GM19351 (cell line): ENCODE results near the gene ZNF827.

Source experiments
- ATAC-seq: cut with Tn5 transposase; IDR thresholded peaks from one replicate; pipeline ENCODE4 v1.9.1; 2021; ENCODE audit warnings: mild to moderate bottlenecking, moderate library complexity; ENCODE audit not compliant: unreplicated experiment

ZNF827 gene, protein sequence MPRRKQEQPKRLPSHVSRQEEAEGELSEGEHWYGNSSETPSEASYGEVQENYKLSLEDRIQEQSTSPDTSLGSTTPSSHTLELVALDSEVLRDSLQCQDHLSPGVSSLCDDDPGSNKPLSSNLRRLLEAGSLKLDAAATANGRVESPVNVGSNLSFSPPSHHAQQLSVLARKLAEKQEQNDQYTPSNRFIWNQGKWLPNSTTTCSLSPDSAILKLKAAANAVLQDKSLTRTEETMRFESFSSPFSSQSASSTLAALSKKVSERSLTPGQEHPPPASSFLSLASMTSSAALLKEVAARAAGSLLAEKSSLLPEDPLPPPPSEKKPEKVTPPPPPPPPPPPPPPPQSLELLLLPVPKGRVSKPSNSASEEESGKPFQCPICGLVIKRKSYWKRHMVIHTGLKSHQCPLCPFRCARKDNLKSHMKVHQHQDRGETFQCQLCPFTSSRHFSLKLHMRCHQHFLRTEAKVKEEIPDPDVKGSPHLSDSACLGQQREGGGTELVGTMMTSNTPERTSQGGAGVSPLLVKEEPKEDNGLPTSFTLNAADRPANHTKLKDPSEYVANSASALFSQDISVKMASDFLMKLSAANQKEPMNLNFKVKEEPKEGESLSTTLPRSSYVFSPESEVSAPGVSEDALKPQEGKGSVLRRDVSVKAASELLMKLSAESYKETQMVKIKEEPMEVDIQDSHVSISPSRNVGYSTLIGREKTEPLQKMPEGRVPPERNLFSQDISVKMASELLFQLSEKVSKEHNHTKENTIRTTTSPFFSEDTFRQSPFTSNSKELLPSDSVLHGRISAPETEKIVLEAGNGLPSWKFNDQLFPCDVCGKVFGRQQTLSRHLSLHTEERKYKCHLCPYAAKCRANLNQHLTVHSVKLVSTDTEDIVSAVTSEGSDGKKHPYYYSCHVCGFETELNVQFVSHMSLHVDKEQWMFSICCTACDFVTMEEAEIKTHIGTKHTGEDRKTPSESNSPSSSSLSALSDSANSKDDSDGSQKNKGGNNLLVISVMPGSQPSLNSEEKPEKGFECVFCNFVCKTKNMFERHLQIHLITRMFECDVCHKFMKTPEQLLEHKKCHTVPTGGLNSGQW

DNA sequence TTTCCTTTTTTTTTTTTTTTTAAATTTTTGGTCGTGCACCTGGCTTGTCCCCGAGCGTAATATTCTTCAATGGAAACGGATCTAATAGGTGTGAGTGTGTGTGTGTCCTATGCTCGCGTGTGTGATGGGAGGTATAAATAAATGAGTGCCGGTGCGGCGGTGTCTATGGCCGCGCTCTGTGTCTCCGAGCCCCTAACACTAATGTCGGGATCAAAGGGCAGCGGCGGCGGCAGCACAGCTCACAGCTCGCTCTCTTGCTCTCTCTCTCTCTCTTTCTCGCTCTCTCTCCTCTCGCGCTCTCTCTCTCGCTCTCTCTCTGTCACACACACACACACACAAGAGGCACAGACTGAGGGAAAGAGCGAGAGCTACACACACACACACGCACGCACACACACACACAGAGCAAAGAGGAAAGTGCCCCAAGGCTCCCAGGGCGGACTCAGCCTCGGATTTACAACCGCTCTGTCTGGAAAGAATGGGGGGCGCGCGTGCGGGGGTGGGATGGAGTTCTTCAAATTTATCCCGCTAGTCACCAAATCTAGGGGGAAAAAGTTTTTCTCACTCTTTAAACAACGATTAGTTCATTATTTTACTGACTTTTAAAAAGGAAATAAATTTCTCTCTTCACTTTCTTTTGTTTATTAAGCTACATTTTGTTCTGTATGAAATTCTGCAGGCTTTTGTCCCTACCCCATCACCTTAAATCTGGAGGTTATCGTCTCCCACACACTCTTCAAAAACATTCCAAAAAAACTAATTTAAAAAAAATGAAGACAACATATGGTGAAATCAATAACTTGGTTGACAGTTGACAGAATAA is at the start of gene ZNF827:
ZNF827 (minus strand) TSS at position 206 of the 823 bp plus-strand sequence. CDS start 416 bp downstream, outside the sequence.
- ATAC-seq = peak; percentile 34

DNA sequence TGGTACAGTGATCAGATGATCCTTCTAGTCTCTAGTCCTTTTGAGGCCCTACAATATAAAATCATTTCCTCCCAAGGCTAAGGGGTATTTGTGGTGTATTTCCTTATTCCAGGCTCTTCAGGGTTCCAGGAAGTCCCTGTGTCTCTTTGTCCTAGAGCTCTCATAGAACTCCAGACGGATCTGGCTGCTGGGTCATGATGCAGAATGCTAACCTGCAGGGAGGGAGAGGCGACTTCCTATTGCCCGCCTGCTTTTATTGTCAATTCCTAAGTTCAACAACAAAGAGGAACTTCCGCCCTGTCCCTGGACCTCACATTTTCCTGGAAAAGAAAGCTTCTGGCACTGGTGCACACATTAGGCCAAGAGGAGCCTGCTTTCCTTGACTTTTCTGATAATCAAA is 45.9 kb upstream of the ZNF827 start:
- no peak for ATAC-seq

DNA sequence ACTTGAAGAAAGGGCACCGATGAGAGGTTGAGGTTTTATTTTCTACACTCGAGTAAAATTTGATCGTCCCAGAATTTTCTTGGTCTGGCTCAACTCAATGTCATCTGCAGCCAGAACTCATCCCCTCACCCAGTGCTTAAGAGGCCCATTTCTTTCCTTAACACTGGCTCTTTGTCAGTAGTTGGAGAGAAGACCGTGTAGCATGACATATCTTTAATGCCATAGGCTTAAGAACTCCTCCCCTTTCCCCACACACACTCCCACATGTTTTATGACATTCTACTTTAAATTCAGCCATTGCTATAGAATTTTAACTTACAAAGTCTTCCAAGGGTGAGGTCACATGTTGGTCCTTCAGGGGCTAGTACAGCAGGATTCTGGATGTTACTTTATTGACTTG is 44.2 kb upstream of the ZNF827 start:
- no peak for ATAC-seq

DNA sequence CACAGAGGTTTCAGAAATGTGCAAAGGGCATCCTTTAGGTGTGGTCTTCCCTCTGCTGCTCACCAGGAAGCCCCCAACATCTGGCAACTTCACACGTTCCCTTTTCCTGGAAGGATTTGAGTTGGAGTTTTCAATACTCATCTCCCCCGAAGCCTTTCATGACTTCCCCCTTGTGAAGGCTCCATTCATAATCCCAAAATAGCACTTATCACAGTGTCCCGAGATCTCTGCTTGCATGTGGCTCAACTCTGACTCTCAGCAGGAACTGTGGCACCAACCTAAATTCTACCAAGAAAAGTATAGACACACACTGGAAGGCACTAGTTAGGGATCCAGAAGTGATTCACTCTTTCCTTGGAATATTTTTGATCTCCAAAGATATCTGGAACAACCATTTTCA is 40.5 kb upstream of the ZNF827 start:
- ATAC-seq = no peak

GRCh38 chr4:145976680-145977079 is 38.1 kb upstream of the ZNF827 start:
- no peak for ATAC-seq

DNA sequence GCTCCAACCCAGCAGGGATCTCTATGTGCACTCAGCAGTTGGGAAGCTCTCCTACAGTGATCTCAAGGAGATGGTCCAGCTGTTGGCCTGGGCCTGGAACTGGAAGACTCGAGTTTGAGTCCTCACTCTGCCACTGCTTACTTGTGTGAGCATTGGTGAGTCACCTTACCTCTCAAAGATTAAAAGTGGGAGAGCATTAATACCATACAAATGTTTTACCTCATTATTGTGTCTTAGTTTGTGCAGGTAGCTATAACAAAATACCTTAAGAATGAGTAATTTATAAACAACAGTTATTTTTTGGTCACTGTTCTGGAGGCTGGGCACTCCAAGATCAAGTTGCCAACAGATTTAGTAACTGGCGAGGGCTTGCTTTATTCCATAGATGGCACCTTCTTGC is 21.4 kb upstream of the ZNF827 start:
- no peak for ATAC-seq

- no peak for ATAC-seq
Measured at GRCh38 chr4:145957302-145957701, 18.7 kb upstream of the ZNF827 start.

DNA sequence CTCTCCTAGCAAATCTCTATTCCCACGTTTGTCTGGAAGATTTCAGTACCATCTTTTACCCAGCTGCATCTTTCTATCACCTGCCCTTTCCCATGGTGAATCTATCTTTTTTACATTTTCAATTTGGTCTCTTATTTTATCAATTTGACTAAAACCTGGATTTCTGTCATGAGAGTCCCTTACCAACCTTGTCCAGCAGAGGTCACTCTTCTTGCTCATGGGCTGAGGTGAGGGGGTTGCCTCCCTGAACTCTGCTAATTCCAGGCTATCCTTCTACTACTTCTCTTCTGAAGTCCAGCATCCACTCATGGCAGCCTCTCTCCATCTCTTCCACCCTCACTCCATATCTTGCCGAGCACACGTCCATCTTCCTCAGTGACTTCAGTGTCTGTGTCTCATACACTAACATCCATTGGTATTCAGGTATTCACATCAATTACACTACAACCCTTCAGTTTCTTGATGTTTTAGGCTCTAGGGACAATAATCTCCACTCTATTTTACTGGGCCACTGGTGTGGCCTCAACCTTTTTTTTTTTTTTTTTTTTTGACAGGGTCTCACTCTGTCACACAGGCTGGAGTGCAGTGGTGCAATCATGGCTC is 17.8 kb upstream of the ZNF827 start:
- peak; percentile 82 for ATAC-seq

DNA sequence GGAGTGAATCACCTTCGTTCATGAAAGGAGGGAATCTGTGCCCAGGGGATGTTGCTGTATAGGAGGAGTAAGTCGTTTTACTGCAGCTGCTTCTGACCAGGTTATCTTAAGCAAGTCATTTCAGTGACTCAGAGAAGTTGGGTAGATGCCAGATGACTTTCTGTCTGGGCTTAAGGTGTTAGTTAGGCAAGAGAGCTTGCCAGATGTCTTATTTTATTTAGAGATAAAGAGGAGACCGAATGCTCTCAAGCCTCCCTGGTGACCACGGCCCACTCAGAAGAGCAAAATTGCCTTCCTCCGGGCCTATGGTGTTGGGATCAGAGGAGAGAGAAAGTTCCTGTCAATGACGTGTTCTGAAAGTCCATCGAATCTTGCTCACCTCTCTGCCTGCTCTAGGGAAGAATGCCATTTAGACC is 16.3 kb upstream of the ZNF827 start:
- no peak for ATAC-seq

- ATAC-seq = no peak
Measured at GRCh38 chr4:145951931-145952330, 13.3 kb upstream of the ZNF827 start.

GRCh38 chr4:145945431-145946155 is 7.0 kb upstream of the ZNF827 start:
- ATAC-seq = no peak

DNA sequence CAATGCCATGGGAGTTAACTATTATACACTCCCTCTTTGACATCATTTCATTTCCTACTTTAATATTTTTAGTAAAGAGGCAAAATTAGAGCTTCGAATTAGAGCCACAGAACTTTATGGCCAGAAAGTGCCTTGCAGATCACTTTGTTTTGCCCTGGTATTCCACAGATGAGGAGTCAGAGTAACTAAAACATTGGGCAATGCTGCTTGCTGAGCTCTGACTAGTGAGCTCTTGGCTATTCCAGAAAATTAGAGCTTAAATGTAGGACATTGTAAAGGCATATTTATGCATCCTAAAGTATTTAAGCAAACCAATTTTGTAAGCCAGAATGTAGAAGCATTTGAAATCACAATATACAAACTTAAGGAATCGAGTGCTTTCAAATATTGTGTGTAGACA is 6.3 kb upstream of the ZNF827 start:
- ATAC-seq = no peak

- no peak for ATAC-seq
Measured at GRCh38 chr4:145939856-145940255, 1.2 kb upstream of the ZNF827 start.

DNA sequence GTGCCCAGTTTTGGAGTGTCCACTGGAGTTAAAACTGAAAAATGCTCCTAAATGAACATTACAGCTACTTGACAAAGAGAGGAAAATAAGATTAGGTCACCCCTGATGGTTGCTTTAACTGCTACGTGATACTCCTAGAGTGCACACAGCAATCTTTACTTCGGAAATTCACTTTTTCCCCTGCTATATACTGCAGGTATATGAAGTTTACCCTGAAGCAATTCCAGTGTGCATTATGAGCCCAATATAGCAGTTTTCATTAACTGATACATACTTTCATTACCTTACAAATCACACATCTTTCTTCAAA is 773 bp upstream of the ZNF827 start:
- ATAC-seq = no peak

- ATAC-seq = no peak
Measured at GRCh38 chr4:145937971-145938611, 532 bp downstream of the ZNF827 start.

DNA sequence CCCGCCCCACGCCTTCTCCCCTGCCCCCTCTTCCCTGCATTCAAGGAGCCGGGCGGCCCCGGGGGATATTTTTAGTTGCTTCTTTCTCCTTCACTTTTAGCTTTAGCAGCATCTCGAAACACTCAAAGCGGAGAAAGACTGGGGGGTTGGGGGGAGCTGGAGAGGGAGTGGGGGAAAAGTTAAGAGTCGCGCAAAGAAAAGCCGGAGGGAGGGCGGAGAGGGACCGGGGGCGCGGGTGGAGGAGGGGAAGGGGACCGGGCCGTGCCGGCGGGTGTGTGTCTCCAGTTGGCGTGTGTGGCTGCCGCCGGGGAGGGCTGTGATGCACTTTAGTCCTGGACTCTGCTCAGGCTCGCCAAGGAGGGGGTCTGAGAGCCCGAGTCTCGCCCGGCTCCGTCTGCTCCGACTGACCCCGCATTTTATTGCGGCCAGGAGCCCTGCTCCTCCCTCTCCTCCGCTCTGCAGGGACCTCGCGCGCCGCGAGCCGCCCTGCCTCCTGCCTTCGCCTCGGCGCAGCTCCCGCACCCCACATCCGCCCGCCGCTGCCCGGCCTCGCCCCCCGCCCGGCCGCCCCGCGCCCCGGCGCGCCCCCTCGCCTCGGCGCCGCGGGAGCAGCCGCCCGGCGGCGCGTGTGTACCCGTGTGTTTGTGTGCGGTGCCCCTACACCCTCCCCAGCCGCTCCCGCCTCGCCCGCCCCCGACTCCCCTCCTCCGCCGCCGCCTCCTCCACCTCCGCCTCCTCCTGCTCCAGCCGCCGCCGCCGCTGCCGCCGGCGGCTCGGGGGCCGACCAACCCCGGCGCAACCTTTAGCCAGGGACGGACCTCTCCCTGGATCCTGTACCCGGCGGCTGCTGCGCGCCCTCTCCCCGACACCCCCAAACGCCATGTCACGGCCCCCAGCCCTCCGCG is 1.4 kb downstream of the ZNF827 start:
- peak; percentile 19 for ATAC-seq

- peak; percentile 45 for ATAC-seq
Measured at GRCh38 chr4:145936142-145936996, 2.3 kb downstream of the ZNF827 start.
